HepG2 (cell line): ENCODE data around the gene MTR. TPM values are rescaled to one million over a fixed set of nuclear protein-coding genes. Genes with fewer than 3 reads are reported as not detected.

ENCODE experiments used
- ATAC-seq: fragments of 200-7000 bp; cut with Tn5 transposase; 3 replicates; pipeline ENCODE4 v1.9.1; 2020; ENCODE audit warnings: mild to moderate bottlenecking, moderate library complexity
- BruUV-seq: library from RNA; stranded (reverse); fragments of 400-500 nt; replicated peaks from 2 replicates; lab custom pipeline; 2021; lab: Mats Ljungman, UMichigan
- CTCF ChIA-PET: fragments of 300-600 bp; formaldehyde crosslinking; extraction: SDS; loops from one replicate; lab custom pipeline; 2021; ENCODE audit warnings: low total read pairs, inconsistent platforms, low intra/inter-chr PET ratio; lab: Yijun Ruan, JAX
- POLR2A ChIA-PET: fragments of 350-600 bp; sonication (Branson Sonifier 250); formaldehyde crosslinking; loops from one replicate; lab custom pipeline; 2020; ENCODE audit warnings: antibody characterized with exemption, inconsistent platforms; lab: Yijun Ruan, JAX
- DNase-seq: peaks from one replicate; pipeline ENCODE4 v3.0.0-alpha.2; 2015; ENCODE audit warnings: low spot score
- FAIRE-seq: peaks from 3 replicates; lab custom pipeline; 2011; peaks lifted over from hg19 to GRCh38; lab: Jason Lieb, UNC
- H2AFZ ChIP-seq: one replicate; pipeline ENCODE4 v1.6.1; 2011; ENCODE audit warnings: low read length, inconsistent platforms
- H3K27ac ChIP-seq: fragments of 300-600 bp; 3 replicates; pipeline ENCODE4 v1.8.0; 2011; ENCODE audit warnings: mixed run types, mild to moderate bottlenecking, mixed read lengths, low read length, inconsistent platforms; ENCODE audit not compliant: insufficient read depth; ENCODE audit errors: extremely low read length
- H3K27me3 ChIP-seq, 2 experiments: fragments of 200-600 bp in 1 of 2; 2 replicates in 1 of 2; 3 replicates in 1 of 2; pipeline versions ENCODE4 v1.6.0 to v1.8.0; 2011; ENCODE audit warnings: low read length in 2 of 2, mild to moderate bottlenecking in 2 of 2, moderate library complexity in 2 of 2, inconsistent platforms in 1 of 2; ENCODE audit not compliant: insufficient read depth in 2 of 2, control insufficient read depth in 1 of 2
- H3K36me3 ChIP-seq, 2 experiments: fragments of 200-600 bp in 1 of 2; replicated peaks in 1 of 2; 2 replicates in 1 of 2; 3 replicates in 1 of 2; pipeline versions ENCODE4 v1.5.1 to v1.8.0; 2011; ENCODE audit warnings: low read length in 2 of 2, inconsistent platforms in 1 of 2; ENCODE audit not compliant: insufficient read depth in 2 of 2, control insufficient read depth in 1 of 2
- H3K4me1 ChIP-seq: 2 replicates; pipeline ENCODE4 v1.5.1; 2012; ENCODE audit warnings: low read length, inconsistent platforms; ENCODE audit not compliant: insufficient read depth
- H3K4me2 ChIP-seq: 2 replicates; pipeline ENCODE4 v1.6.0; 2011; ENCODE audit warnings: low read depth, low read length, inconsistent platforms
- H3K4me3 ChIP-seq, 3 experiments: fragments of 200-600 bp in 1 of 3; sonication (generic), shearing (Covaris generic) in 1 of 3; replicated peaks in 1 of 3; 2 replicates each; pipeline ENCODE4 v1.5.1; 2011 to 2016; ENCODE audit warnings: low read length in 3 of 3, inconsistent platforms in 2 of 3, low read depth in 2 of 3, mild to moderate bottlenecking in 2 of 3, control low read depth in 1 of 3, mixed read lengths in 1 of 3; ENCODE audit not compliant: insufficient read depth in 1 of 3
- H3K79me2 ChIP-seq: one replicate; pipeline ENCODE4 v1.6.1; 2011; ENCODE audit warnings: low read length, inconsistent platforms; ENCODE audit not compliant: insufficient read depth
- H3K9ac ChIP-seq: 2 replicates; pipeline ENCODE4 v1.6.0; 2011; ENCODE audit warnings: mild to moderate bottlenecking, low read depth, low read length, inconsistent platforms; ENCODE audit not compliant: insufficient read depth
- H3K9me3 ChIP-seq: 2 replicates; pipeline ENCODE4 v1.5.1; 2012; ENCODE audit warnings: mild to moderate bottlenecking, low read length
- H4K20me1 ChIP-seq: 2 replicates; pipeline ENCODE4 v1.6.0; 2011; ENCODE audit warnings: inconsistent platforms, mild to moderate bottlenecking, low read length, moderate library complexity; ENCODE audit not compliant: insufficient read depth
- AGO1 ChIP-seq: fragments of 200-400 bp; formaldehyde crosslinking; IDR thresholded peaks from 2 replicates; pipeline ENCODE4 v1.6.1; 2017; ENCODE audit warnings: mild to moderate bottlenecking, low read depth, low read length, moderate library complexity; ENCODE audit not compliant: poor library complexity, severe bottlenecking
- E2F5 ChIP-seq: sonication (generic); formaldehyde crosslinking; conservative IDR thresholded peaks from 2 replicates; pipeline ENCODE4 v1.4.0; 2020; ENCODE audit warnings: missing genetic modification reagents
- HOMEZ ChIP-seq: IDR thresholded peaks from 2 replicates; pipeline ENCODE4 v1.6.1; 2016; ENCODE audit warnings: low read depth
- KDM1A ChIP-seq: IDR thresholded peaks from 2 replicates; pipeline ENCODE4 v1.6.1; 2016; ENCODE audit warnings: missing compliant biosample characterization
- MED1 ChIP-seq: sonication (generic); formaldehyde crosslinking; IDR thresholded peaks from 2 replicates; pipeline ENCODE4 v1.4.0; 2020; ENCODE audit warnings: missing genetic modification reagents
- NFE2L2 ChIP-seq: fragments of 150-350 bp; IDR thresholded peaks from 2 replicates; pipeline ENCODE4 v1.6.1; 2014; ENCODE audit warnings: low read length
- POLR2AphosphoS2 ChIP-seq: IDR thresholded peaks from 2 replicates; pipeline ENCODE4 v1.6.1; 2011; ENCODE audit warnings: low read depth, low read length, improper control_type of control experiment
- YEATS4 ChIP-seq: sonication (generic); formaldehyde crosslinking; IDR thresholded peaks from 2 replicates; pipeline ENCODE4 v1.4.0; 2020; ENCODE audit warnings: missing genetic modification reagents, borderline replicate concordance
- ZBTB39 ChIP-seq: sonication (generic); formaldehyde crosslinking; IDR thresholded peaks from 2 replicates; pipeline ENCODE4 v1.5.0; 2020; ENCODE audit warnings: missing genetic modification reagents
- ZBTB44 ChIP-seq: sonication (generic); formaldehyde crosslinking; IDR thresholded peaks from 2 replicates; pipeline ENCODE4 v1.4.0; 2020; ENCODE audit warnings: missing genetic modification reagents
- ZMAT3 ChIP-seq: sonication (generic); formaldehyde crosslinking; conservative IDR thresholded peaks from 2 replicates; pipeline ENCODE4 v1.7.0; 2021; ENCODE audit warnings: missing genetic modification reagents
- ZNF44 ChIP-seq: sonication (generic); formaldehyde crosslinking; IDR thresholded peaks from 2 replicates; pipeline ENCODE4 v1.5.1; 2020; ENCODE audit warnings: mild to moderate bottlenecking, missing genetic modification reagents
- ZNF570 ChIP-seq: sonication (generic); formaldehyde crosslinking; IDR thresholded peaks from 2 replicates; pipeline ENCODE4 v1.4.0; 2020; ENCODE audit warnings: mild to moderate bottlenecking, missing genetic modification reagents, borderline replicate concordance
- ZNF777 ChIP-seq: sonication (generic); formaldehyde crosslinking; IDR thresholded peaks from 2 replicates; pipeline ENCODE4 v1.4.0; 2020; ENCODE audit warnings: missing genetic modification reagents
- ZNF83 ChIP-seq: sonication (generic); formaldehyde crosslinking; IDR thresholded peaks from 2 replicates; pipeline ENCODE4 v1.4.0; 2020; ENCODE audit warnings: missing genetic modification reagents, mild to moderate bottlenecking, borderline replicate concordance
- ZUFSP ChIP-seq: sonication (generic); formaldehyde crosslinking; IDR thresholded peaks from 2 replicates; pipeline ENCODE4 v1.9.0; 2021; ENCODE audit warnings: missing genetic modification reagents, mild to moderate bottlenecking, borderline replicate concordance
- WGBS: methylation state at CpG from one replicate; pipeline ENCODE4 v1.1.6; 2017; ENCODE audit warnings: low lambda C conversion rate; 5-methylcytosine and 5-hydroxymethylcytosine counted together
- in situ Hi-C: cut with HindIII; loops from 2 replicates; pipeline ENCODE4 v1.10.0; 2017; ENCODE audit warnings: low pct_unique_long_range_greater_than_20kb; ENCODE audit not compliant: extremely low pct_ligation_motif_present
- intact Hi-C: fragments of 100-400 bp; cut with micrococcal nuclease; formaldehyde crosslinking; loops from one replicate; pipeline ENCODE4 v1.10.0; 2022; ENCODE audit not compliant: unreplicated experiment
- polyA plus RNA-seq, 8 experiments: library from polyadenylated mRNA; depleted of rRNA in 3 of 8; stranded (reverse) in 7 of 8; unstranded in 1 of 8; fragments of >200 nt; fragmentation: Illumina TruSeq in 4 of 8; extraction: Trizol in 4 of 8; gene quantifications; 2 replicates each; pipeline versions ENCODE4 v1.2.1 to v1.2.3, GENCODE V29; 2011 to 2016; ENCODE audit warnings: low read depth in 4 of 8, missing spikeins in 1 of 8, mixed read lengths in 1 of 8; ENCODE audit not compliant: insufficient read depth in 1 of 8
- total RNA-seq, 5 experiments: library from RNA; depleted of rRNA; stranded (reverse); fragments of >200 nt; fragmentation: Illumina TruSeq; extraction: Trizol; gene quantifications; 2 replicates each; pipeline ENCODE4 v1.2.3, GENCODE V29; 2016; ENCODE audit warnings: low read depth in 1 of 5

MTR gene
- total and polyA plus RNA-seq, 2 of the 13 experiments (the other 11 are each of a cell fraction or from before 2014, with no cell fraction given) = 16.3 to 36.1 TPM

- no peak overlapping the region for H3K27ac ChIP-seq
- H3K79me2 ChIP-seq = no peaks in the 10 kb centered on the region
- DNase-seq (peak; percentile 91), FAIRE-seq (no peak), ATAC-seq (peak; percentile 79)
- peaks cover 0 to 6% of the 10 kb centered on the region in 2 experiments; a peak in 1 of 5 replicates for H3K36me3 ChIP-seq
- no peak overlapping the region for H3K4me3 ChIP-seq
- no peaks in the 10 kb centered on the region for H4K20me1 ChIP-seq
- H2AFZ ChIP-seq = no peak overlapping the region
- no peaks in the 10 kb centered on the region; a peak in 1 of 5 replicates for H3K27me3 ChIP-seq
- peaks cover 21% of the 10 kb centered on the region for H3K4me1 ChIP-seq
- no peak overlapping the region for H3K4me2 ChIP-seq
- intact Hi-C loops (loop anchor here (5.0 kb wide), 1 partner anchor 43 kb away; no protein-coding TSS in a partner anchor), in situ Hi-C loops (no loop called here)
- ChIA-PET CTCF (no interaction called here), POLR2A (no interaction called here)
- WGBS = 29% methylated on average over 3 of the region's 5 CpGs
- H3K9me3 ChIP-seq = no peaks in the 10 kb centered on the region; the same call in 1 of the 2 replicates
- H3K9ac ChIP-seq = no peak overlapping the region
- no TSS peak for BruUV-seq
- TF ChIP-seq POLR2AphosphoS2 (no peak), ZMAT3 (CRISPR knock-in tag) (no peak), ZNF570 (CRISPR knock-in tag) (no peak), NFE2L2 (peak; percentile 42; the same call in 1 of the 2 replicates), HOMEZ (CRISPR knock-in tag) (peak; percentile 71; the same call in 1 of the 2 replicates), KDM1A (CRISPR knock-in tag) (peak; percentile 55; the same call in 1 of the 2 replicates), ZNF83 (CRISPR knock-in tag) (no peak), AGO1 (no peak), ZNF777 (CRISPR knock-in tag) (no peak), ZBTB44 (no peak), E2F5 (CRISPR knock-in tag) (no peak), MED1 (no peak), ZBTB39 (CRISPR knock-in tag) (peak; percentile 98), ZUFSP (CRISPR knock-in tag) (no peak), ZNF44 (CRISPR knock-in tag) (no peak), YEATS4 (CRISPR knock-in tag) (no peak)
Observed at GRCh38 chr1:236904892-236905741, 110.0 kb downstream of the MTR start.
